ENCODE results near the gene PCNX2.

PCNX2 gene

DNA sequence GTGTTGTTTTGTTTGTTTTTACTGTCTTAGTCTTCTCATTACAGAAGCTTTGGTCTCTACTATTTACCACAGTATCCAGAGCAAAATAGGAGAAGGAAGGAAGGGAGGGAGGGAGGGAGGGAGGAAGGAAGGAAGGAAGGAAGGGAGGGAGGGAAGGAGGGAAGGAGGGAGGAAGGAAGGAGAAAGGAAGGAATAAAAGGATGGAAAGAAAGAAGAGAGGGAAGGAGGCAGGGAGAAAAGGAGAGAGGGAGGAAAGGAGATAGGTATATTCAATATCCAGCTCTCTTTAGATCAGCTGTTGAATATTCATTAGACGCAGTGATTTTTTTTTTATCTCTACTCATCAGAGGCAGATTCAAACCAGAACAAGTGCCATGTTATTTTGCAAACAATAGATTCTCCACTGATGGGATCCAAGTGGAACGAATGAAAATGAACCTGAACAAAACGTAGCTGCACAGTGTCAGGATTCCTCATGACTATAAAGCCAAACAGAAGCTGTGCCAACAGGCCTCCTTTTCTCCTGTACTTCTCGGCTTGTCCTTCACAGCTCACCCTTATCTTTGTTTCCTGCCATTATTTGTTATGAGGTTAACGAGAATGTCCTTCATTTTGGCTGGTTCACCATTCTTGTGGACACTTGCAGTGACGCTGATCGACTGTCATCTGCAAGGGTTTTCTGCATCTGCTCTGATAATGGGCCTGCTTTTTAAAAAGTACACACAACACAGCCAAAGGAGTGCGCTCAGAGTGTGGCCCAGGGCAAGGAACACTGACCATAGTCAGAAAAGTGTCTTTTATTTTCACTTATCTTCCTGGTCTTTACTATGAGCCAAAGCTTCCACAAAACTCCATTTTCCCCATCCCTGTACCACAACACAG is 352.9 kb downstream of the PCNX2 start:
- no peaks in the 10 kb centered on the region for H4K20me1 ChIP-seq (ENCODE audit: insufficient read depth, low read length)
- no peak overlapping the region for H3K4me2 ChIP-seq (ENCODE audit: low read depth, low read length)
- H3F3A ChIP-seq (ENCODE audit: insufficient read depth, low read length), result no peaks in the 10 kb centered on the region
- no peak overlapping the region for H3K27ac ChIP-seq (ENCODE audit: low read length)
- H3K27me3 ChIP-seq (replicated peaks; ENCODE audit: insufficient read depth, low read length), result no peaks in the 10 kb centered on the region
- H3K36me3 ChIP-seq (replicated peaks; ENCODE audit: insufficient read depth, low read length), result no peaks in the 10 kb centered on the region
- no peaks in the 10 kb centered on the region for H3K9me2 ChIP-seq (replicated peaks; ENCODE audit: insufficient read depth, low read length)
- DNase-seq, result no peak
- TF ChIP-seq EZH2 (optimal IDR thresholded peaks at IDR 0.05; ENCODE audit: low read depth, low read length), result no peak
- TF ChIP-seq EZH2phosphoT487 (IDR thresholded peaks at IDR 0.05; ENCODE audit: low read length), result no peak
- TF ChIP-seq, protein P1, sequence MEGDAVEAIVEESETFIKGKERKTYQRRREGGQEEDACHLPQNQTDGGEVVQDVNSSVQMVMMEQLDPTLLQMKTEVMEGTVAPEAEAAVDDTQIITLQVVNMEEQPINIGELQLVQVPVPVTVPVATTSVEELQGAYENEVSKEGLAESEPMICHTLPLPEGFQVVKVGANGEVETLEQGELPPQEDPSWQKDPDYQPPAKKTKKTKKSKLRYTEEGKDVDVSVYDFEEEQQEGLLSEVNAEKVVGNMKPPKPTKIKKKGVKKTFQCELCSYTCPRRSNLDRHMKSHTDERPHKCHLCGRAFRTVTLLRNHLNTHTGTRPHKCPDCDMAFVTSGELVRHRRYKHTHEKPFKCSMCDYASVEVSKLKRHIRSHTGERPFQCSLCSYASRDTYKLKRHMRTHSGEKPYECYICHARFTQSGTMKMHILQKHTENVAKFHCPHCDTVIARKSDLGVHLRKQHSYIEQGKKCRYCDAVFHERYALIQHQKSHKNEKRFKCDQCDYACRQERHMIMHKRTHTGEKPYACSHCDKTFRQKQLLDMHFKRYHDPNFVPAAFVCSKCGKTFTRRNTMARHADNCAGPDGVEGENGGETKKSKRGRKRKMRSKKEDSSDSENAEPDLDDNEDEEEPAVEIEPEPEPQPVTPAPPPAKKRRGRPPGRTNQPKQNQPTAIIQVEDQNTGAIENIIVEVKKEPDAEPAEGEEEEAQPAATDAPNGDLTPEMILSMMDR (IDR thresholded peaks at IDR 0.05; ENCODE audit: low read length), result no peak
- H3K4me3 ChIP-seq (ENCODE audit: low read length), result no peak overlapping the region
- H3K9me3 ChIP-seq (replicated peaks; ENCODE audit: insufficient read depth, low read length), result no peaks in the 10 kb centered on the region
- H2AFZ ChIP-seq (ENCODE audit: low read length), result no peak overlapping the region
- no peak overlapping the region for H3K9ac ChIP-seq (ENCODE audit: low read length)
- no peaks in the 10 kb centered on the region for H3K79me2 ChIP-seq (ENCODE audit: low read length)
- H3K4me1 ChIP-seq (ENCODE audit: low read length), result 0 out of 2 replicates have a peak, but pooled peaks cover 2% of the 10 kb centered on the region

DNA sequence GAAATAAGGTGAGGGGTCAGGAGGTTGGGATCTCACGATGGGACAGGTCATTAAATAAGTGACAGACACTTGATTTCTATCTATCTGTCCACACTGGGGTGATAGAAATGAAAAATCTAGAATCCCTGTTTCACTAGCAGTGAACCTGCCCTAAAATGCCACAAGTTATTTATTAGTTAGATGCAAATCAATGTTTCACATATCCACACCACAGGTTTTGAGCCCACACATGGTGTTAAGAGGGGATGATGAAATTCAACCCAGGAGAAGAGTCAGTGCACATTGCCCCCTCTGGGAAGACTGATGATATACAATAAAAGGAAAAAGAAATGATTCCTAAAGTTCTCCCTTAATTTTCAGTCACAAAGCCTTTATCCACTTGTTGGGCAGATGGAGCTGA is 355.3 kb downstream of the PCNX2 start:
- Histone ChIP-seq H3K9me3 (replicated peaks; ENCODE audit: insufficient read depth, low read length) (no peaks in the 10 kb centered on the region), H2AFZ (ENCODE audit: low read length) (no peak overlapping the region), H3K27me3 (replicated peaks; ENCODE audit: insufficient read depth, low read length) (no peaks in the 10 kb centered on the region), H3K27ac (ENCODE audit: low read length) (no peak overlapping the region), H3K9ac (ENCODE audit: low read length) (no peak overlapping the region), H3K4me3 (ENCODE audit: low read length) (no peak overlapping the region), H4K20me1 (ENCODE audit: insufficient read depth, low read length) (no peaks in the 10 kb centered on the region), H3K4me2 (ENCODE audit: low read depth, low read length) (no peak overlapping the region), H3F3A (ENCODE audit: insufficient read depth, low read length) (no peaks in the 10 kb centered on the region), H3K36me3 (replicated peaks; ENCODE audit: insufficient read depth, low read length) (no peaks in the 10 kb centered on the region), H3K79me2 (ENCODE audit: low read length) (no peaks in the 10 kb centered on the region), H3K4me1 (ENCODE audit: low read length) (0 out of 2 replicates have a peak, but pooled peaks cover 2% of the 10 kb centered on the region), H3K9me2 (replicated peaks; ENCODE audit: insufficient read depth, low read length) (no peaks in the 10 kb centered on the region)
- DNase-seq, result no peak
- TF ChIP-seq EZH2 (optimal IDR thresholded peaks at IDR 0.05; ENCODE audit: low read depth, low read length), result no peak
- TF ChIP-seq EZH2phosphoT487 (IDR thresholded peaks at IDR 0.05; ENCODE audit: low read length), result no peak
- TF ChIP-seq, protein P1 (IDR thresholded peaks at IDR 0.05; ENCODE audit: low read length), result no peak

DNA sequence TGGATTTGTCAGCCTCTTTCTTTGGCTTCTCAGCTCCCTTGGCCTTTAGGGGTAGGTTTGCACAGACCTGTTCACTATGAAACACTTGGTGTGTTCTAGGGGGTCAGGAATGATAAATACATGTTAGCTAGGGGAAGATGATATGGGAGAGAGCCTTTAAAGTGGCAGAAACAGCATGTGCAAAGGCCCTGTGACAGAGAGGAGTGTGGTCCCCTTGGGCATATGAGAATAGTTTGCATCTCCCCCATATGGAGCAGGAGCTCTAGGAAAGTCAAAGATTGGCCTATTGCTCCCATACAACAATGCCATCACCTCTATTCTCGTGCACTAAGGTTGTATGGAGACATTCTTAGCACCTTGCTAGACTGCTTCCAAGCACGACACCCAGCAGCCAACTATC is 355.8 kb downstream of the PCNX2 start:
- no peaks in the 10 kb centered on the region for H3F3A ChIP-seq (ENCODE audit: insufficient read depth, low read length)
- H3K9me3 ChIP-seq (replicated peaks; ENCODE audit: insufficient read depth, low read length), result no peaks in the 10 kb centered on the region
- no peaks in the 10 kb centered on the region for H3K9me2 ChIP-seq (replicated peaks; ENCODE audit: insufficient read depth, low read length)
- H3K36me3 ChIP-seq (replicated peaks; ENCODE audit: insufficient read depth, low read length), result no peaks in the 10 kb centered on the region
- TF ChIP-seq EZH2 (optimal IDR thresholded peaks at IDR 0.05; ENCODE audit: low read depth, low read length) (no peak), EZH2phosphoT487 (IDR thresholded peaks at IDR 0.05; ENCODE audit: low read length) (no peak)
- TF ChIP-seq, protein P1 (IDR thresholded peaks at IDR 0.05; ENCODE audit: low read length), result no peak
- no peaks in the 10 kb centered on the region for H3K27me3 ChIP-seq (replicated peaks; ENCODE audit: insufficient read depth, low read length)
- H2AFZ ChIP-seq (ENCODE audit: low read length), result no peak overlapping the region
- no peak for DNase-seq
- 0 out of 2 replicates have a peak, but pooled peaks cover 2% of the 10 kb centered on the region for H3K4me1 ChIP-seq (ENCODE audit: low read length)
- H3K9ac ChIP-seq (ENCODE audit: low read length), result no peak overlapping the region
- no peak overlapping the region for H3K27ac ChIP-seq (ENCODE audit: low read length)
- H3K4me3 ChIP-seq (ENCODE audit: low read length), result no peak overlapping the region
- no peak overlapping the region for H3K4me2 ChIP-seq (ENCODE audit: low read depth, low read length)
- no peaks in the 10 kb centered on the region for H3K79me2 ChIP-seq (ENCODE audit: low read length)
- H4K20me1 ChIP-seq (ENCODE audit: insufficient read depth, low read length), result no peaks in the 10 kb centered on the region
